ENCODE results near the gene ZNF827. TPM values are rescaled to one million over a fixed set of nuclear protein-coding genes. Genes with fewer than 3 reads are reported as not detected.

The ZNF827 gene
- total RNA-seq, 1 donor from 2014 or later = 11.2 TPM

DNA sequence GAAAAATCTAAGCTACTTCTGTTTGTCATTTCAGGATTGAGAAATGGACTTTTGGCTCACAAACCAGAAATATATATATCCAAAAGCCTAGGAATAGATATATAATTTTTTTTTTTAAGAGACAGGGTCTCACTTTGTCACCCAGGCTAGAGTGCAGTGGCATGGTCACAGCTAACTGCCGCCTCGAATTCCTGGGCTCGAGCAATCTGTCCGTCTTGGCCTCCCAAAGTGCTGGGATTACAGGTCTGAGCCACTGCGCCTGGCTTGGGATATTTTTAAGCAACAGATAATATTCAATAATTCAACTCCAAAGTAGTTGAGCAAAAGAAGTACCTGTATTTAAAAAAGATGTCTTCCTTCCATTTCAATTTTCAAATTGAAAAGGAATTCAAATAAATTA is 146.2 kb downstream of the ZNF827 start:
- H3K36me3 ChIP-seq = no peaks in the 10 kb centered on the region
- DNase-seq (no peak), ATAC-seq (no peak)
- H3K27ac ChIP-seq = no peak overlapping the region
- no peaks in the 10 kb centered on the region for H3K4me1 ChIP-seq
- no peaks in the 10 kb centered on the region for H3K9me3 ChIP-seq
- H3K27me3 ChIP-seq = no peaks in the 10 kb centered on the region
- intact Hi-C loops (cut with DNase I) = no loop called here
- no peak overlapping the region for H3K4me3 ChIP-seq
- TF ChIP-seq, protein P1, sequence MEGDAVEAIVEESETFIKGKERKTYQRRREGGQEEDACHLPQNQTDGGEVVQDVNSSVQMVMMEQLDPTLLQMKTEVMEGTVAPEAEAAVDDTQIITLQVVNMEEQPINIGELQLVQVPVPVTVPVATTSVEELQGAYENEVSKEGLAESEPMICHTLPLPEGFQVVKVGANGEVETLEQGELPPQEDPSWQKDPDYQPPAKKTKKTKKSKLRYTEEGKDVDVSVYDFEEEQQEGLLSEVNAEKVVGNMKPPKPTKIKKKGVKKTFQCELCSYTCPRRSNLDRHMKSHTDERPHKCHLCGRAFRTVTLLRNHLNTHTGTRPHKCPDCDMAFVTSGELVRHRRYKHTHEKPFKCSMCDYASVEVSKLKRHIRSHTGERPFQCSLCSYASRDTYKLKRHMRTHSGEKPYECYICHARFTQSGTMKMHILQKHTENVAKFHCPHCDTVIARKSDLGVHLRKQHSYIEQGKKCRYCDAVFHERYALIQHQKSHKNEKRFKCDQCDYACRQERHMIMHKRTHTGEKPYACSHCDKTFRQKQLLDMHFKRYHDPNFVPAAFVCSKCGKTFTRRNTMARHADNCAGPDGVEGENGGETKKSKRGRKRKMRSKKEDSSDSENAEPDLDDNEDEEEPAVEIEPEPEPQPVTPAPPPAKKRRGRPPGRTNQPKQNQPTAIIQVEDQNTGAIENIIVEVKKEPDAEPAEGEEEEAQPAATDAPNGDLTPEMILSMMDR (IDR thresholded peaks at IDR 0.05) = no peak

- H3K27me3 ChIP-seq = no peaks in the 10 kb centered on the region
- intact Hi-C loops (cut with DNase I) = no loop called here
- DNase-seq (no peak), ATAC-seq (no peak)
- no peak overlapping the region for H3K27ac ChIP-seq
- H3K4me1 ChIP-seq = no peaks in the 10 kb centered on the region
- H3K4me3 ChIP-seq = no peak overlapping the region
- H3K9me3 ChIP-seq = no peaks in the 10 kb centered on the region
- TF ChIP-seq, protein P1 (IDR thresholded peaks at IDR 0.05) = no peak
- no peaks in the 10 kb centered on the region for H3K36me3 ChIP-seq
Measured at GRCh38 chr4:145791988-145792387, 146.6 kb downstream of the ZNF827 start.

DNA sequence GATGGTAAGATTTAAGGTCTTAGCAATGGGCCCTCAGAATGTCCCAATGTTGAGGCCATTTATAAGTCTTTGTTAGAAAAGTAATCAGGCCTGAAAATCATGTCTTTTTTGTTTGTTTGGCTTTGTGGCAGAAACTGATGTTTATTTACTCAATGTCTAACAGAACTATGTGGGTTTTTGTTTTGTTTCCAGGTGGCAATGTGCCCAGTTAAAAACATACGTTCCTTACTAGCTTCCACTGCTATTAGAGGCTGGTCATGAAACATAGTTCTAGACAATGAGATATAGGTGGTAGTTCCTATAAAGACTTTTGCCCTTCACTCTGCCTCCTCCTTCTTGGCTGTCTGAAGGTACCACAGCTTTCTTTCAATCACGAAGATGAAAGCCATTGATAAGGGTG is 149.9 kb downstream of the ZNF827 start:
- no peak overlapping the region for H3K27ac ChIP-seq
- intact Hi-C loops (cut with DNase I) = no loop called here
- H3K36me3 ChIP-seq = no peaks in the 10 kb centered on the region
- no peaks in the 10 kb centered on the region for H3K27me3 ChIP-seq
- no peak for DNase-seq
- no peak for ATAC-seq
- no peaks in the 10 kb centered on the region for H3K9me3 ChIP-seq
- no peak overlapping the region for H3K4me3 ChIP-seq
- TF ChIP-seq, protein P1 (IDR thresholded peaks at IDR 0.05) = no peak
- no peaks in the 10 kb centered on the region for H3K4me1 ChIP-seq

GRCh38 chr4:145786830-145787229 is 151.8 kb downstream of the ZNF827 start:
- Histone ChIP-seq H3K4me1 (no peaks in the 10 kb centered on the region), H3K27me3 (no peaks in the 10 kb centered on the region), H3K4me3 (no peak overlapping the region), H3K9me3 (no peaks in the 10 kb centered on the region), H3K27ac (no peak overlapping the region), H3K36me3 (no peaks in the 10 kb centered on the region)
- TF ChIP-seq, protein P1 (IDR thresholded peaks at IDR 0.05) = no peak
- intact Hi-C loops (cut with DNase I) = no loop called here
- ATAC-seq (no peak), DNase-seq (no peak)

- H3K27ac ChIP-seq = no peak overlapping the region
Measured at GRCh38 chr4:145786261-145786660, 152.4 kb downstream of the ZNF827 start.

More at GRCh38 chr4:145786261-145786660, 152.4 kb downstream of the ZNF827 start:
- Histone ChIP-seq H3K4me3 (no peak overlapping the region), H3K27me3 (no peaks in the 10 kb centered on the region), H3K36me3 (no peaks in the 10 kb centered on the region), H3K4me1 (no peaks in the 10 kb centered on the region), H3K9me3 (no peaks in the 10 kb centered on the region)
- TF ChIP-seq, protein P1 (IDR thresholded peaks at IDR 0.05) = no peak
- no peak for DNase-seq
- no peak for ATAC-seq
- intact Hi-C loops (cut with DNase I) = no loop called here
